T-helper 1 cell treated with Interleukin-12 subunit alpha and Interleukin-12 subunit beta and Interleukin-4 antibody, amounts not matched to agents 30 ng/mL and 1 ng/mL, for 36 hours (primary cell): ENCODE results near the gene ADGRD1. TPM values are rescaled to one million over a fixed set of nuclear protein-coding genes. Genes with fewer than 3 reads are reported as not detected.
"Not testable (repeated sequence)": the region's sequence is repeated elsewhere in the genome, so short reads cannot be mapped to it uniquely, and the experiment has no call there.

Experiments
- intact Hi-C: fragments of 100-400 bp; cut with micrococcal nuclease; formaldehyde crosslinking; loops from one replicate; pipeline ENCODE4 v1.15.1; 2024
- total RNA-seq: library from RNA; stranded (reverse); gene quantifications from 2 replicates; pipeline ENCODE4 v1.2.3, GENCODE V29; 2022

The ADGRD1 gene
- total RNA-seq, result 0.54 and 1.5 TPM in 2 replicates

DNA sequence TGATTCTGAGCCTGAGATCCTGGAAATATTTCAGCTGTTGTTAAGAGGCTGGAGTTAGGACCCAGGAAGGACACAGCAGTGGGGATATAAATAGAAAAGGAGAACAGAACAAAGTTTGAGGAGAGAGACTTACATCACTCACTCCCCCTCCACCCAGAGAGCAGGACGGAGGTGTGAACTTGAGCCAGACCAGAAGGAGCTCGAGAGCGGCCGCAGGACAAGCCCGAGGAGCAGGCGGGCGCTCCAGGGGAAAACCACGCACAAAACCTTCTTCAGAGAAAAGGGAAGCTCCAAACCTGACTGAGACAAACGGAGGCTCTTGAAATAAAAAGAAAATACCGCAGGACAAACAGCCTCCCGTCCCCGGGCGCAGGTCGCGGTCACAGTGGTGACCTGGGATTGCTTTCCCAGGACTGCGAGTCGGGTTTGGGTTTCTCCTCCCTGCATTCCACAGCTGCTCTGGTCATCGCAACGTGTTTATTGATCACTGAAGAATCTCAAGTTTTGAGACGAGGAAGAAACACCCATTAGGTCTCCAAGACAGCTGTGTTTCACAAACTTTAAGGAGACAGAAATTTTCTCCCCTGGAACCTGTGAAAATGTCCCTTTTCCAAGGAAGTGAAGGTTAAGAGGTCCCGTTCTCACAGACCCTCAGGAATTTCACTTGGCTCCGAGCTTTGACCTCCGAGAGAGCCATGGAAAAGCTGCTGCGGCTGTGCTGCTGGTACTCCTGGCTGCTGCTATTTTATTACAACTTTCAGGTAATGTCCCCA, at the start of gene ADGRD1:
Gene ADGRD1, plus strand, starts transcription at position 137 of the 773 bp plus-strand sequence. Its CDS starts 559 bp downstream, at position 696.
- intact Hi-C loops, result no loop called here

GRCh38 chr12:130904064-130904463, 49.6 kb upstream of the ADGRD1 start:
- intact Hi-C loops, result no loop called here

DNA sequence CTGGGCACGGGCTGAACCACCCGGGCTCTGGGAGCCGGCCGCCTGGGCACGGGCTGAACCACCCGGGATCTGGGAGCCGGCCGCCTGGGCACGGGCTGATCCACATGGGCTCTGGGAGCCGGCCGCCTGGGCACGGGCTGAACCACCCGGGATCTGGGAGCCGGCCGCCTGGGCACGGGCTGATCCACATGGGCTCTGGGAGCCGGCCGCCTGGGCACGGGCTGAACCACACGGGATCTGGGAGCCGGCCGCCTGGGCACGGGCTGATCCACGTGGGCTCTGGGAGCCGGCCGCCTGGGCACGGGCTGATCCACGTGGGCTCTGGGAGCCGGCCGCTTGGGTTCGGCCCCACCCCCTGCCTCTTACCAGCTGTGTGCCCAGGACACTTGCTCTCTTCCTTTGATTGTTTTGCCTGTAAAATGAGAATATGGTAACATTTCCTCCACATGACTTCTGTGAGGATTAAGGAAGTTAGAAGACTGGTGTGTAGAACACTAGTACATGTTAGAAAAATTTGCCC, 48.7 kb upstream of the ADGRD1 start:
- intact Hi-C loops, result not testable (repeated sequence)

DNA sequence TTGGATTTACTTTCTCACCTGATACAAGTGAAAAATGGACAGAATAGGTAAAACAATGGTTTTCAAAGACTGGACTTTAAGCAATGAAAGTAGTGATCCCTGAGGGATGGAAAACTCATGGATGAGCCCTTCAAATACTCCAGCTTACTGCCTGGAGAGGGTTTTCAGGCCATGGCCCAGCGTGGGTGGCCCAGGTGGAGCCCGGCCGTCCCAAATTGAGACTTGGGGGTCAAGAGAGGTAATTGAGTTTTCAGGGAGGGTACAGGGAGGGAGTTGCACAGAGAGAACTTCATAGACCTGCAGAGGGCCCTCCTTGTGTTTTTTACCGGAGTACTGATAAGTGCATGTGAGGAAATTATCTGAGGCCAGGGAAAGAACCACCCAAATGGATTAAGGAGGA, 44.6 kb upstream of the ADGRD1 start:
- intact Hi-C loops, result no loop called here

DNA sequence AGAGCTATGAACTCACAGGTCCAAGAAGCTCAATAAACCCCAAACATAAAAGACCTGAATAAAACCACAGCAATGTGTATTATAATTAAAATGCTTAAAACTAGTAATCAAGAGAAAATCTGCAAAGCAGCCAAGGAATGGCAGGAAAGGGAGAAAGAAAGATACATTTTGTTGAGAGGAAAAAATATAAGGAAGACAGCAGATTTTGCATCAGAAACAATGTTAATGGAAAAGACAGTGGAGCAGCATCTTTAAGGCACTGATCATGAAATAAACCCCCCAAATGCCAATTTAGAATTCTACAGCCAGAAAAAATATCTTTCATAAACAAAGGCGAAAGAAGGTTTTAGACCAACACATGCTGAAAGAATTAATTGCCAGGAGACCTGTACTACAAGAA, 42.5 kb upstream of the ADGRD1 start:
- intact Hi-C loops, result no loop called here

DNA sequence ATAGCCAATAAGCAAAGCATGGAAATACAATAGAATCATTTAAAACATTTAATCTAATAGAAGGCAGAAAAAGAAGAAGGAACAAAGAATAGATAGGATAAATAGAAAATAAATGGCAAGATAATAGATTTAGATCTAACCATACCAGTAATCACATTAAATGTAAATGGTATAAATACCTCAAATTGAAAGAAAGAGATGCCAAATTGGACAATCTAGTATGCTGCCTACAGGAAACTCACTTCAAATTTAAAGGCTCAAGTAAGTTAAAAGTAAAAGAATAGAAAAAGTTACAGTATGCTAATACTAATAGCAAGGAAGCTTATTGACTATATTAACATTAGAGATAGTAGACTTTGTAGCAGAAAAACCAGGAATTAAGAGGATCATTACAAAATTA, 41.8 kb upstream of the ADGRD1 start:
- intact Hi-C loops, result no loop called here

GRCh38 chr12:130916241-130916911, 37.3 kb upstream of the ADGRD1 start:
- intact Hi-C loops, result loop anchor here (1.0 kb wide), 1 partner anchor 216 kb away; no protein-coding TSS in a partner anchor

GRCh38 chr12:130917607-130918006, 36.1 kb upstream of the ADGRD1 start:
- intact Hi-C loops, result no loop called here

GRCh38 chr12:130919086-130919485, 34.6 kb upstream of the ADGRD1 start:
- intact Hi-C loops, result no loop called here

DNA sequence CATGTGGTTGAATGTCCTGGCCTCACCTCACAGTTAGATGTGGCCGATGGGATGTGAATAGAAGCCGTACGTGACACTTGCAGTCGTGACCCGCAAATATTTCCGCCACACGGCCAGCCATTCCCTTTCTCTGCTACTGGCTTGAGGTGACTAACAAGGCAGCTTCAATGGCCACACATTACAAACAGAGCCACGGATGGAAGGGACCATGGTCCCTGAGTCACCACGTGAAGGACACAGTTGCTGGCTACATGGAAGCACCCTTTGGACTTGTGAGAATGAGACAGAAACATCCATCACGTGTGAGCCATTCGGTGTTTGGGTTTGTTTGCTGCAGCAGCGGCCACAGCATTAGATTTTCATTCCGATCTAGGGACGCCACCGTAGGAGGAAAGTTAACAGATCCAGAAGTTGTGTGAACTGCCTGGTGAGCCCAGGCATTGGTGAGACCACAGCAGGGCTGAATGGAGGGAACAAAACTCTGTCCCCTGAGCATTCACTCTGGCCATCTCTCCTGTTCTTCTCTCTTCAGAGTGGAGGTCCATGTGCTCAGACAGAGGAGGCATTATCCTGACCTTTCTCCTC, 33.5 kb upstream of the ADGRD1 start:
- intact Hi-C loops, result no loop called here

DNA sequence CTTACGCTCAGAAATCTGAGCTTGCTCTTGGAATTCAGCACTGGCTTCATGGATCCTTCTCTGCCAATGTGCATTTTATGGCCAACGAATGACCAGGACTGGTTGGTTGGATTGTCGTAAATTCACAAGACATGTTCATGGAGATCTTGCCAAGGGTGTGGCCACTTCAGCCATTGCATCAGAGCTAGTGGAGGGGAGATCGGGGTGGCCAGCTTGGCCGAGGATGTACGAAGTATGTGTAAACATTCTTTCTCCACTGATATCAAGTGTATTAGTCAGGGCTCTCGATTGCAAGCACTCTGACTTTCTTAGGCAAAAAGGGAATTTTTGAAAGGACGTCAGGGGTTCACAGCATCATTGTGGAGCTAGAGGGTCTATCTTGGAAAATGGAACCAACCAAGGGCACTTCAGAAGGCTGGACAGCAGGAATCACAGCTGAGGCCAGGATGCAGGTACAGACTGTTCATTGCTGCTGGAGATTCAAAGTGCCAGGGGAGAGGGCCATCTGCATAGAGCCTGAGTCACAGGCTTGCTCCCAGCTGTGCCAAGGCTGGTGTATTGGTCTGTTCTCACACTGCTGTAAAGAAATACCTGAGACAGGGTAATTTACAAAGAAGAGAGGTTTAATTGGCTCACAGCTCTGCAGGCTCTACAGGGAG, 32.9 kb upstream of the ADGRD1 start:
- intact Hi-C loops, result no loop called here

GRCh38 chr12:130922511-130922953, 31.2 kb upstream of the ADGRD1 start:
- intact Hi-C loops, result no loop called here

GRCh38 chr12:130924966-130925665, 28.6 kb upstream of the ADGRD1 start:
- intact Hi-C loops, result no loop called here

GRCh38 chr12:130925666-130926015, 28.1 kb upstream of the ADGRD1 start:
- intact Hi-C loops, result no loop called here

DNA sequence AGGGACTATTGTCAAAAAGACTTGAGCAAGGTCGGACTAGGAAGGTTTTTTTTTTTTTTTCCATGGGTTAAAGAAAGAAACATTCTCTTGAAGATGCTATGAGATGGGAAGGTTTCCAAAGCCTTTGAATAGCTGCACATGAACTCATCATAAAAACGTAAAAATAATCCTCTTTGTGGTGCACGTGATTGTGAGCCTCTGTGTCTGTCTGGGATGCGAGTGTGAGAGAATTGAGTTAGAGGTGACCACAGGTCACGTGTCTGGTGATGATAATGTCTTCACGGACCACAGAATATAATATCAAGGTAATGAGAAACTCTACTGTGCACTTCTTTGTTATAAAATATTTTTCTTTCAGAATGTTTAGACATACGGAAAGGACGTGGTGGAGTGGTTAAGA, 24.3 kb upstream of the ADGRD1 start:
- intact Hi-C loops, result no loop called here

DNA sequence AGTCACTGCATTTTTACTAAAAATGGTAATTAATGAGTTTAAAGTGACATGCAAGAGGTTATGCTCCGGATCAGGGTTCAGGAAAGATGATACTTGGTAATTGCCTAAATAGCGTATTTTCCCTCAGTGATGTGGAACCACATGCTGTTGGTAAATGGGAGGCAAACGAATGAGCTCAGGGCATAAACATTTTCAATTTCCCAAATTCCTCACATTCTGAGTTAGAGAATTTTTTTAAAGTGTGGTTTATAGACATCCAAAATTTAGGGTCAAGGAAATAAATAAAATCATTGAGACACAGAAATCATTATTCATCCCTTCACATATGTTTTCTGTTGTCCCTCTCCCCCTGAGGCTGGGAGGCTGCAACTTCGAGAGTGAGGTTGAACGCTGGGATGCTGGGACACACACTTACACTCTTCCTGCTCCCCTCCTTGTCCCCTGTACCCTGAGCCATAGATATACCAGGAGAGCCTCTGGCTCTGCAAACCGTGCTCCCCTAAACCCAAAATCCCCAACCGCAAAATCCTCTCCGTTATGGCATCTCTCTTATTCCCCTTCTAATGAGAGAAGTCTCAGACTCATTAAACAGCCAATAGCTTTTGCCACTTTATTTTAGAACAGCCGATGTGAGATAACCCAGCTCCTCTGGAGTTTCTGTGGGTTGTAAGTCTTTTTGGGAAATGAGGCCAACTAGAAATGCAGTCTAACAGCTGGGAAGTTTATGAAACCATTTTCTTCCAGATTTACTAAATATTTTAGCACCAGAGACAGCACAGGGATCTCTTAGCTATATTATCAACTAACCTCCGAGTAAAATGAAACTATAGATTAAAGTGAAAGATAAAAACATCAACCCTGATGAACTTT, 21.4 kb upstream of the ADGRD1 start:
- intact Hi-C loops, result no loop called here

- intact Hi-C loops, result no loop called here
These were observed 20.3 kb upstream of the ADGRD1 start for GRCh38 chr12:130933269-130933995.

DNA sequence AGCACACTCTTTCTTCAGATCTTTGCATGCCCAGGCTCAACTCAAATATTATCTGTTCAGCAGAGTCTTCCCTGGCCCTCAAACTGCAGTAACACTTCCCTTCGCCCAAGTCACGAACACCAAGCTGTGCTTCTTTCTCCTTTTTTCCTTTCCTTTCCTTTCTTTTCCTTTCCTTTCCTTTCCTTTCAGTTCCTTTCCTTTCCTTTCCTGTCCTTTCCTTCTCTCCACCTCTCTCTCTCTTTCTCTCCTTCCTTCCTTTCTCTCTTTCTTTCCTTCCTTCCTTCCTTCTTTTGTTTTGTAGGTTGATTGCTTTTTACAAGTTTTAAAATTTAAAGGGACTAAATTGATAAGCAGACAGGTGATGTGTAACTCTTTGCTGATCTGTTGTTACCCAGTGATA, 19.0 kb upstream of the ADGRD1 start:
- intact Hi-C loops, result no loop called here

DNA sequence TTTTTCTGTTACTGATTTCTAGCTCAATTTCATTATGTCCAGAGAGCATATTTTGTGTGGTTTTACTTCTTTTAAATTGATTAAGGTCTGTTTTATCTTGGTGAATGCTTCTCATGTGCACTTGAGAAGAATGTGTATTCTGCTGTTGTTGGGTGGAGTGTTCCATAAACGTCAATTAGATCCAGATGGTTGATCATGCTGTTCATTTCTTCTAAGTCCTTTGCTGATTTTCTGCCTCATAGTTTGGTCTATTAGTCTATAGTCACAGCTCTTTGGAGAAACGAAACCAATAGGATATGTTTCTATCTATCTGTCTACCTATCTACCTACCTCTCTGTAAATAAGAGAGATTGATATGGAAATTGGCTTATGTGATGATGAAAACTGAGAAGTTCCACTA, 17.1 kb upstream of the ADGRD1 start:
- intact Hi-C loops, result no loop called here
